MM.1S (cell line): ENCODE measurements around the gene BPHL.

Source experiments
- DNase-seq: peaks from one replicate; pipeline ENCODE4 v3.0.0-alpha.2; 2015
- H2AFZ ChIP-seq: fragments of 300-600 bp; sonication (generic); 2 replicates; pipeline ENCODE4 v1.6.0; 2016; ENCODE audit warnings: antibody characterized with exemption, low read length
- H3F3A ChIP-seq: fragments of 300-600 bp; sonication (generic); 2 replicates; pipeline ENCODE4 v1.6.1; 2016; ENCODE audit warnings: mild to moderate bottlenecking, antibody characterized with exemption, low read length, moderate library complexity, mixed read lengths; ENCODE audit not compliant: insufficient read depth
- H3K27ac ChIP-seq: fragments of 300-600 bp; sonication (generic); 2 replicates; pipeline ENCODE4 v1.5.1; 2016; ENCODE audit warnings: mild to moderate bottlenecking, low read length
- H3K27me3 ChIP-seq: fragments of 300-600 bp; sonication (generic); replicated peaks from 2 replicates; pipeline ENCODE4 v1.6.0; 2016; ENCODE audit warnings: low read length; ENCODE audit not compliant: insufficient read depth
- H3K36me3 ChIP-seq: fragments of 300-600 bp; sonication (generic); replicated peaks from 2 replicates; pipeline ENCODE4 v1.6.1; 2016; ENCODE audit warnings: mild to moderate bottlenecking, low read length, mixed read lengths; ENCODE audit not compliant: insufficient read depth
- H3K4me1 ChIP-seq: fragments of 300-600 bp; sonication (generic); 2 replicates; pipeline ENCODE4 v1.6.1; 2016; ENCODE audit warnings: low read length, mixed read lengths
- H3K4me2 ChIP-seq: fragments of 300-600 bp; sonication (generic); 2 replicates; pipeline ENCODE4 v1.6.0; 2016; ENCODE audit warnings: low read depth, low read length
- H3K4me3 ChIP-seq: fragments of 300-600 bp; sonication (generic); 2 replicates; pipeline ENCODE4 v1.5.1; 2016; ENCODE audit warnings: low read length, mixed read lengths
- H3K79me2 ChIP-seq: fragments of 300-600 bp; sonication (generic); 2 replicates; pipeline ENCODE4 v1.6.1; 2016; ENCODE audit warnings: mixed run types, low read length, mixed read lengths
- H3K9ac ChIP-seq: fragments of 300-600 bp; sonication (generic); 2 replicates; pipeline ENCODE4 v1.6.1; 2016; ENCODE audit warnings: low read length, mixed read lengths
- H3K9me2 ChIP-seq: fragments of 300-600 bp; sonication (generic); replicated peaks from 2 replicates; pipeline ENCODE4 v1.6.1; 2016; ENCODE audit warnings: mild to moderate bottlenecking, low read length, mixed read lengths; ENCODE audit not compliant: insufficient read depth
- H3K9me3 ChIP-seq: fragments of 300-600 bp; sonication (generic); replicated peaks from 2 replicates; pipeline ENCODE4 v1.6.1; 2016; ENCODE audit warnings: mild to moderate bottlenecking, low read length, mixed read lengths; ENCODE audit not compliant: insufficient read depth
- H4K20me1 ChIP-seq: fragments of 300-600 bp; sonication (generic); 2 replicates; pipeline ENCODE4 v1.6.1; 2016; ENCODE audit warnings: mild to moderate bottlenecking, low read length, moderate library complexity, mixed read lengths; ENCODE audit not compliant: insufficient read depth
- EZH2 ChIP-seq: fragments of 300-600 bp; sonication (generic); optimal IDR thresholded peaks from 2 replicates; pipeline ENCODE3; 2017; ENCODE audit warnings: low read depth, mild to moderate bottlenecking, antibody characterized with exemption, low read length, mixed read lengths
- EZH2phosphoT487 ChIP-seq: fragments of 300-600 bp; sonication (generic); IDR thresholded peaks from 2 replicates; pipeline ENCODE4 v1.6.1; 2018; ENCODE audit warnings: antibody characterized with exemption, low read length
- TF ChIP-seq, protein P1 (sequence below): fragments of 300-600 bp; sonication (generic); IDR thresholded peaks from 2 replicates; pipeline ENCODE4 v1.5.1; 2016; ENCODE audit warnings: antibody characterized with exemption, low read length, mixed read lengths

The BPHL gene

DNA sequence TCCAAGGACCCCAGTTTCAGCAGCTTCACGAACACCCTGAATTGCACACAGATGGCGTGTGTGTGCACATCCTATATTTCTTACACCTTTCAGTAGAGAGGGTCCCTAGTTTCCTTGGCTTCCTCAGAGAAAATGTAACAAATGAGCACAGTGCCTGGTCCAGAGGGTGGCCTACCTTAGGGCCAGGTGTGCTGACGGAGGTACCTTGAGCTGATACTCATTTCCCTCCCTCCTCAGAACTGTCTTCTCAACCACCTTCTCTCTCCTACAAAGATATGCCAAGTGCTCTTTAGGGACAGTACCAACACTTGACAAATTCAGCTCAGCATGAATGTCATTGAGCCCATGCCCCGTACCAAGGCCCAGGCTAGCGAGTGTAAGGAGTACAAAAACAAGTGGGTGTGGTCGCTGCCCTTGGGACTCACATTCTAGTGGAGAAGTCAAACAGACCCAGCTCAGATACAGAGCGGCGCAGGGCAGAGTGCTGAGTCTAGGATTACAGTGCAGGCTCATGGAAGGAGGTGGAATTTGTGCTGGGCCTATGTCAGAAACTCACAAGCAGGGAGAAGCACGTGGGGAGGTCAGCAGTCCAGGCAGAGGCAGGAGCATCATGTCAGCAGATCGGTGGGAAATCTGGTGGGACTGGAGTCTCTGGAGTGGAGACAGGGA is 9.6 kb upstream of the BPHL start:
- Histone ChIP-seq H3K9me2 (no peaks in the 10 kb centered on the region), H3K9me3 (no peaks in the 10 kb centered on the region), H3K9ac (no peak overlapping the region), H3K4me1 (no peaks in the 10 kb centered on the region), H3K27ac (no peak overlapping the region), H2AFZ (no peak overlapping the region), H3K4me3 (no peak overlapping the region), H3K27me3 (no peaks in the 10 kb centered on the region), H3K36me3 (0 out of 2 replicates have a peak, but pooled peaks cover 2% of the 10 kb centered on the region), H3F3A (no peaks in the 10 kb centered on the region), H3K4me2 (no peak overlapping the region), H4K20me1 (no peaks in the 10 kb centered on the region), H3K79me2 (no peaks in the 10 kb centered on the region)
- TF ChIP-seq EZH2 (no peak), EZH2phosphoT487 (no peak)
- TF ChIP-seq, protein P1, sequence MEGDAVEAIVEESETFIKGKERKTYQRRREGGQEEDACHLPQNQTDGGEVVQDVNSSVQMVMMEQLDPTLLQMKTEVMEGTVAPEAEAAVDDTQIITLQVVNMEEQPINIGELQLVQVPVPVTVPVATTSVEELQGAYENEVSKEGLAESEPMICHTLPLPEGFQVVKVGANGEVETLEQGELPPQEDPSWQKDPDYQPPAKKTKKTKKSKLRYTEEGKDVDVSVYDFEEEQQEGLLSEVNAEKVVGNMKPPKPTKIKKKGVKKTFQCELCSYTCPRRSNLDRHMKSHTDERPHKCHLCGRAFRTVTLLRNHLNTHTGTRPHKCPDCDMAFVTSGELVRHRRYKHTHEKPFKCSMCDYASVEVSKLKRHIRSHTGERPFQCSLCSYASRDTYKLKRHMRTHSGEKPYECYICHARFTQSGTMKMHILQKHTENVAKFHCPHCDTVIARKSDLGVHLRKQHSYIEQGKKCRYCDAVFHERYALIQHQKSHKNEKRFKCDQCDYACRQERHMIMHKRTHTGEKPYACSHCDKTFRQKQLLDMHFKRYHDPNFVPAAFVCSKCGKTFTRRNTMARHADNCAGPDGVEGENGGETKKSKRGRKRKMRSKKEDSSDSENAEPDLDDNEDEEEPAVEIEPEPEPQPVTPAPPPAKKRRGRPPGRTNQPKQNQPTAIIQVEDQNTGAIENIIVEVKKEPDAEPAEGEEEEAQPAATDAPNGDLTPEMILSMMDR: no peak
- no peak for DNase-seq

- Histone ChIP-seq H3F3A (no peaks in the 10 kb centered on the region), H3K4me2 (no peak overlapping the region), H2AFZ (no peak overlapping the region), H3K9me3 (no peaks in the 10 kb centered on the region), H3K4me3 (no peak overlapping the region), H3K4me1 (no peaks in the 10 kb centered on the region), H3K9me2 (no peaks in the 10 kb centered on the region), H3K27me3 (no peaks in the 10 kb centered on the region), H3K79me2 (no peaks in the 10 kb centered on the region), H3K9ac (no peak overlapping the region), H3K27ac (no peak overlapping the region), H4K20me1 (no peaks in the 10 kb centered on the region), H3K36me3 (0 out of 2 replicates have a peak, but pooled peaks cover 2% of the 10 kb centered on the region)
- TF ChIP-seq EZH2phosphoT487 (no peak), EZH2 (no peak)
- TF ChIP-seq, protein P1: no peak
- no peak for DNase-seq
Observed at GRCh38 chr6:3109761-3110160, 8.8 kb upstream of the BPHL start.

DNA sequence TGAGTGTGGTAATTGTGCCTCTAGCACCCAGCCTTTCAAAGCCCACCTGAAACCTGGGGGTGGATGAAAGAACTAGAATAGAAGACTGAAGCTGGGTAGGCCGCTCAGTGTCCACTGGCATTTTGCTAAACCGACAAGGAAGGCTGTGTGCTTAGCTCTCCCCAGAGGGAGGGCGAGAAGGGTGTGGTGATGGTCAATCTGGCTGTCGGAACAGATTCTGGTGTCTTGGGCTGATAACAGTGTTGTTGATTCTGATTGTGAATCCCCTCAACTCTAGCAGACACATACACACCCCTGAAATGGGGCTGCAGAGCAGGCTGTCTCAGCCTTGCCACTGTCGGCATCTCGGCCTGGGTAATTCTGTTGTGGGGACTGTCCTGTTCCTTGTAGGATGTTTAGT is 4.1 kb upstream of the BPHL start:
- Histone ChIP-seq H4K20me1 (no peaks in the 10 kb centered on the region), H3K9me3 (no peaks in the 10 kb centered on the region), H3K4me1 (peaks cover 14% of the 10 kb centered on the region; the same call in 1 of the 2 replicates), H3K9ac (no peak overlapping the region), H3K36me3 (0 out of 2 replicates have a peak, but pooled peaks cover 2% of the 10 kb centered on the region), H3K79me2 (no peaks in the 10 kb centered on the region), H3F3A (peaks cover 11% of the 10 kb centered on the region), H3K9me2 (no peaks in the 10 kb centered on the region), H3K27me3 (no peaks in the 10 kb centered on the region), H3K27ac (no peak overlapping the region), H3K4me2 (no peak overlapping the region), H2AFZ (no peak overlapping the region), H3K4me3 (no peak overlapping the region)
- no peak for TF ChIP-seq EZH2
- no peak for TF ChIP-seq EZH2phosphoT487
- TF ChIP-seq, protein P1: no peak
- DNase-seq: no peak
